Testis (tissue), 3 donors: ENCODE results near the gene DNAI1. TPM values are rescaled to one million over a fixed set of nuclear protein-coding genes. Genes with fewer than 3 reads are reported as not detected.

Source experiments
- DNase-seq: peaks from one replicate; pipeline ENCODE4 v3.0.0-alpha.2; 2019
- H3K27ac ChIP-seq, 2 donors: fragments of 200-600 bp; sonication (generic); one replicate each; pipeline ENCODE4 v1.5.1; 2019
- H3K27me3 ChIP-seq: fragments of 200-600 bp; sonication (generic); one replicate; pipeline ENCODE4 v1.5.1; 2019
- H3K36me3 ChIP-seq: fragments of 200-600 bp; sonication (generic); one replicate; pipeline ENCODE4 v1.5.1; 2017; ENCODE audit warnings: low read depth; ENCODE audit errors: missing control alignments
- H3K4me1 ChIP-seq: fragments of 200-600 bp; sonication (generic); one replicate; pipeline ENCODE4 v1.5.1; 2019
- H3K4me3 ChIP-seq, 2 donors: fragments of 200-600 bp; sonication (generic); one replicate each; pipeline ENCODE4 v1.5.1; 2017 to 2019
- H3K9me3 ChIP-seq: fragments of 200-600 bp; sonication (generic); one replicate; pipeline ENCODE4 v1.5.1; 2017
- POLR2A ChIP-seq: fragments of 450-650 bp; IDR thresholded peaks from one replicate; pipeline ENCODE4 v1.6.1; 2017; ENCODE audit warnings: antibody characterized with exemption, mild to moderate bottlenecking, moderate library complexity
- WGBS, 2 donors: methylation state at CpG; one replicate each; pipeline ENCODE4 v1.1.5; 2018; 5-methylcytosine and 5-hydroxymethylcytosine counted together
- intact Hi-C: fragments of 100-400 bp; cut with DNase I; formaldehyde crosslinking; loops from one replicate; pipeline ENCODE4 v1.15.1; 2023; ENCODE audit warnings: low total_unique reads
- polyA plus RNA-seq: library from polyadenylated mRNA; stranded (reverse); fragments of 350-450 nt; fragmentation: Illumina TruSeq; extraction: RNeasy Lipid Tissue Mini Kit (QIAGEN cat#74804); gene quantifications from one replicate; pipeline ENCODE4 v1.2.3, GENCODE V29; 2014; ENCODE audit warnings: low read depth, low replicate concordance; ENCODE audit not compliant: insufficient read depth
- total RNA-seq, 2 donors: library from RNA; depleted of rRNA; stranded (reverse); fragments of >200 nt; gene quantifications; one replicate each; pipeline ENCODE4 v1.2.3, GENCODE V29; 2016
- TF ChIP-seq, protein P1 (sequence below), 3 experiments: fragments of 450-650 bp in 2 of 3; fragments of 200-600 bp in 1 of 3; sonication (generic) in 1 of 3; IDR thresholded peaks; one replicate each; pipeline ENCODE4 v1.5.1; 2016 to 2019; ENCODE audit warnings: antibody characterized with exemption in 3 of 3, mild to moderate bottlenecking in 2 of 3, moderate library complexity in 1 of 3

The DNAI1 gene
- total and polyA plus RNA-seq, 3 donors from 2014 or later: 22.7 to 109 (median 36.7) TPM

DNA sequence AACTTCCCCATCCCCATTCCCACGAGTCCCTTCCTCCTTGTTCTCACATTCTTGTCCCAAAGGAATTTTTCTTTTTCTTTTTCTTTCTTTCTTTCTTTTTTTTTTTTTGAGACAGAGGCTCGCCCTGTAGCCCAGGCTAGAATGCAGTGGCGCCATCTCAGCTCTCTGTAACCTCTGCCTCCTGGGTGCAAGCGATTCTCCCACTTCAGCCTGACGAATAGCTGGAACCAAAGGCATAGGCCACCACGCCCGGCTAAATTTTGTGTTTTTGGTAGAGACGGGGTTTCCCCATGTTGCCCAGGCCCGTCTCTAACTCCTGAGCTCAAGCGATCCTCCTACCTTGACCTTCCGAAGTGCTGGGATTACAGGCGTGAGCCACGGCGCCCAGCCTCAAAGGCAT lies 751 bp downstream of the DNAI1 start:
- no peaks in the 10 kb centered on the region for H3K36me3 ChIP-seq
- 53 to 67% methylated on average over 14 of the region's 14 CpGs for WGBS, 2 donors
- intact Hi-C loops: no loop called here

DNA sequence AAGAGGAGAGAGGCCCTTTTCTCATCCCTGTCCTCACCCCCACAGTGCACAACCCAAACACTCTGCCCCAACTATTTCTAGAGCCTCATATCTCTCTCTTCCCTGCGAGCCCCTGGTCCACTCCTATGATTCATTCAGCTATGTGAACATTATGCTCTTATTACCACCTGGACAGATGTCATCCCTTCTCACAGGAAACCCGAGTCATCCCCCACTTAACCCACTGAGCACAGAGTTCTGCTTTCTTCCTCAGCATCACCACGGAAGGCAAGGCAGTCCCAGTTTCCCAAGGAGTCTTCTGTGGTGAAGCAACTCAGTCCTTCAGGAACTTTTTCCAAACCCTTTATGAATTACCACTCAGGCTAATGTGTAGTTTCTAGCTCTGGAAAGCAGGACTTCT lies 1.3 kb downstream of the DNAI1 start:
- H3K27ac ChIP-seq: no peak overlapping the region
- peaks cover 11% of the 10 kb centered on the region for H3K4me1 ChIP-seq
- 42 to 50% methylated on average over 3 of the region's 3 CpGs for WGBS, 2 donors
- H3K9me3 ChIP-seq: no peaks in the 10 kb centered on the region
- intact Hi-C loops: loop anchor here (5.0 kb wide), 1 partner anchor 232 kb away; the partner anchor contains the start of gene CCL19
- H3K36me3 ChIP-seq: no peaks in the 10 kb centered on the region
- H3K4me3 ChIP-seq: no peak overlapping the region
- no peaks in the 10 kb centered on the region for H3K27me3 ChIP-seq
- TF ChIP-seq POLR2A: no peak
- TF ChIP-seq, protein P1, sequence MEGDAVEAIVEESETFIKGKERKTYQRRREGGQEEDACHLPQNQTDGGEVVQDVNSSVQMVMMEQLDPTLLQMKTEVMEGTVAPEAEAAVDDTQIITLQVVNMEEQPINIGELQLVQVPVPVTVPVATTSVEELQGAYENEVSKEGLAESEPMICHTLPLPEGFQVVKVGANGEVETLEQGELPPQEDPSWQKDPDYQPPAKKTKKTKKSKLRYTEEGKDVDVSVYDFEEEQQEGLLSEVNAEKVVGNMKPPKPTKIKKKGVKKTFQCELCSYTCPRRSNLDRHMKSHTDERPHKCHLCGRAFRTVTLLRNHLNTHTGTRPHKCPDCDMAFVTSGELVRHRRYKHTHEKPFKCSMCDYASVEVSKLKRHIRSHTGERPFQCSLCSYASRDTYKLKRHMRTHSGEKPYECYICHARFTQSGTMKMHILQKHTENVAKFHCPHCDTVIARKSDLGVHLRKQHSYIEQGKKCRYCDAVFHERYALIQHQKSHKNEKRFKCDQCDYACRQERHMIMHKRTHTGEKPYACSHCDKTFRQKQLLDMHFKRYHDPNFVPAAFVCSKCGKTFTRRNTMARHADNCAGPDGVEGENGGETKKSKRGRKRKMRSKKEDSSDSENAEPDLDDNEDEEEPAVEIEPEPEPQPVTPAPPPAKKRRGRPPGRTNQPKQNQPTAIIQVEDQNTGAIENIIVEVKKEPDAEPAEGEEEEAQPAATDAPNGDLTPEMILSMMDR (IDR thresholded peaks at IDR 0.05): no peak
- no peak for DNase-seq

More for the DNA sequence above, 751 bp downstream of the DNAI1 start:
- DNase-seq: no peak
- TF ChIP-seq POLR2A: no peak
- TF ChIP-seq, protein P1 (IDR thresholded peaks at IDR 0.05): no peak
- Histone ChIP-seq H3K4me3 (peak overlapping the region; percentile 51 to 71), H3K27me3 (no peaks in the 10 kb centered on the region), H3K9me3 (no peaks in the 10 kb centered on the region), H3K4me1 (peaks cover 11% of the 10 kb centered on the region), H3K27ac (no peak overlapping the region)

DNA sequence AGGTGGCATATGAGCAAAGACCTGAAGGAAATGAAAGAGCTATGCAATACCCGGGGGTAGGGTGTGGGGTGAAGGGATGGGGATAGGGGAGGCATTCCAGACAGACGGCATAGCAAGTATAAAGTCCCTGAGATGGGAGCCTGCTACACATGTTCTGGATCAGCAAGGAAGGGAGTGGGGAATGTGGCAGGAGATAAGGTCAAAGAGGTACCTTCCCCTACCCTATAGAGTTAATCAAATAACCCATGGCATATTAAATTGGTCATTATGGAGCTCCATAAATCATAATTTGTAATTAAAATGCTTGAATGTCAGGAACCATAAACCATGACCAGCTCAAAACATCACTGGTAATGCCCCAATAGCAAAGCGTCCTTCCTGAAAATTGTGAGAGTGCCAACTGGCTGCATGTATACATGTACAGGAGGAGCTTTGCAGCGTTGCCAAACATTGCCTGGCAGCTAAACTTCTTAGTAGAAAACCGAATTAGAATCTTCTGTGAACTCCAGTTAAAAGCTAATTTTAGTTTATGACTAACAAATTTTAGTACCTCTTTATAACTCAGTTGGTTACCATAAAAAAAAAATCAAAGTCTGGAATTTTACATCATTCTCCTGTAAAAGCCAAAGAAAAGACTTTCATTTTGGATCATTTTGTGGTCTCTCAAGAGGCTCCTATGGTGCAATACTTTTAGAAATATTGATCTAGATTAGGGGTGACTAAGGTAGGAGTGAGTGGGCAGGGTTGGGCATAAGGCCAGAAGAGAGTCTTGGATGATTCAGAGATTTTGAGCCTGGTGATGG lies 4.7 kb downstream of the DNAI1 start:
- peaks cover 4% of the 10 kb centered on the region for H3K4me1 ChIP-seq
- no peak for DNase-seq
- H3K9me3 ChIP-seq: no peaks in the 10 kb centered on the region
- intact Hi-C loops: loop anchor here (5.0 kb wide), 1 partner anchor 229 kb away; the partner anchor contains the start of gene CCL19
- WGBS, 2 donors: 63 to 71% methylated on average over 5 of the region's 5 CpGs
- no peak overlapping the region for H3K27ac ChIP-seq
- TF ChIP-seq, protein P1 (IDR thresholded peaks at IDR 0.05): no peak
- no peak for TF ChIP-seq POLR2A
- H3K4me3 ChIP-seq: no peak overlapping the region
- H3K27me3 ChIP-seq: no peaks in the 10 kb centered on the region
- no peaks in the 10 kb centered on the region for H3K36me3 ChIP-seq

DNA sequence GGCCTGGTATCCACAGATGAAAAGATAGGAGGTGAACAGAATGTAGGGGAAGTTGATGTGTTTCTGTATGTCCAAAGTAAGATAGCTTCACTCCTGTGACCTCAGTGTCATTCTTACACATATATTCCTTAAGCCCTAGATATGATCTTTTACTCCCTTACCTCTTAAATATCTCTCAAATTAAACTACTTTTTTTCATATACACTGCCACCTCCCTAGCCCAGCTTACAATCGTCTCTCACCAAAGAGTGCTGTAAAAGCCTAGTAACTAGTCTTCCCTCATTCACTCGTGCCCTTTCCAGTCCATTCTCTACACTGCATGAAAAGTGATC lies 5.3 kb downstream of the DNAI1 start:
- WGBS, 2 donors: 76 to 84% methylated on average over 2 of the region's 2 CpGs

More for the DNA sequence above, 5.3 kb downstream of the DNAI1 start:
- intact Hi-C loops: loop anchor here (5.0 kb wide), 1 partner anchor 228 kb away; the partner anchor contains the start of gene CCL19
- no peak for DNase-seq
- Histone ChIP-seq H3K27me3 (no peaks in the 10 kb centered on the region), H3K4me3 (no peak overlapping the region), H3K9me3 (no peaks in the 10 kb centered on the region), H3K27ac (no peak overlapping the region), H3K36me3 (no peaks in the 10 kb centered on the region), H3K4me1 (peaks cover 4% of the 10 kb centered on the region)
- TF ChIP-seq POLR2A: no peak
- TF ChIP-seq, protein P1 (IDR thresholded peaks at IDR 0.05): no peak
